ENCODE results near the gene SEMA4D.

Gene SEMA4D

DNA sequence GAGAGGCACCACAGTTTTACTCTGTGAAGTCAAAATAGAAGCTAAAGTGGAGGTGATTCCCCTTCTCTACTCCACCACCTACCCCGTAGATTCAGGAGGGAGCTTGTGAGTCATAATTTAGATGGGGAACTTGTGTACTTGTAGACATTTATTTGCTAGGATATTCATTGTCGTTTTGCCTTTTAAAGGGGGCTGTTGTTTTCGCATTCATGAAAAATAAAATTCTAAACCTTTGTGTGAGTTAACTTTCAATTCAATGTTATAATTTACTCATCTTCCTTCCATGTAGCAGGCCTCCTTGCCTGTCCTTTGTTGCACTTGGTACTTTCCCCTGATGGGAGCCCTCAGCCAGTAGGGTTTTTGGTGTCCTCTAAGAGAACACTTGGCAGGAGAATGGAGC is 157.6 kb downstream of the SEMA4D start:
- TF ChIP-seq POLR2A (IDR thresholded peaks at IDR 0.05; ENCODE audit: low read length) (no peak), GATA1 (IDR thresholded peaks at IDR 0.05; ENCODE audit: low read depth, low read length) (no peak)
- DNase-seq: no peak

GRCh38 chr9:89339807-89340206 is 158.1 kb downstream of the SEMA4D start:
- DNase-seq: no peak
- TF ChIP-seq POLR2A (IDR thresholded peaks at IDR 0.05; ENCODE audit: low read length) (no peak), GATA1 (IDR thresholded peaks at IDR 0.05; ENCODE audit: low read depth, low read length) (no peak)

DNA sequence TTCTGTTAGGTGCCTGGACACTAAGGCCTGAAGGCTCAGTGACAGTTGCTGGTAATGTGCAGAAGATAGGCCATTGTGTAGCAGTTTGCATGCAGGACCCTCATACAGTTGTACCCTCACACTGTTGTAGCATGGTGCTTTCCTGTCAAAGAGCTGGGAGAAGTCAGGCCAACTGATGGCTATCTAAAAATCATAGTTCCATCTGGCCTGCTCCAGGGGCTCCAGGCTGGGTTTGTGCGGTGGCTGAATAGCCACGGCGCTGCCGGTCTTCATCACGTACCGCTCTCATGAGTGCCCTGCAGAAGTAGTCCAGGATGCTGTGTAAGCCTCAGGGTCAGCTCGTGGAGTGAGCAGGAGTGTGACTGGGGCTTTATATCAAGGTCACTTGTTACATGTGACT is 167.4 kb downstream of the SEMA4D start:
- no peak for DNase-seq
- TF ChIP-seq GATA1 (IDR thresholded peaks at IDR 0.05; ENCODE audit: low read depth, low read length) (no peak), POLR2A (IDR thresholded peaks at IDR 0.05; ENCODE audit: low read length) (no peak)

- TF ChIP-seq GATA1 (IDR thresholded peaks at IDR 0.05; ENCODE audit: low read depth, low read length) (no peak), POLR2A (IDR thresholded peaks at IDR 0.05; ENCODE audit: low read length) (no peak)
- DNase-seq: no peak
These were observed 168.0 kb downstream of the SEMA4D start for GRCh38 chr9:89329917-89330316.

DNA sequence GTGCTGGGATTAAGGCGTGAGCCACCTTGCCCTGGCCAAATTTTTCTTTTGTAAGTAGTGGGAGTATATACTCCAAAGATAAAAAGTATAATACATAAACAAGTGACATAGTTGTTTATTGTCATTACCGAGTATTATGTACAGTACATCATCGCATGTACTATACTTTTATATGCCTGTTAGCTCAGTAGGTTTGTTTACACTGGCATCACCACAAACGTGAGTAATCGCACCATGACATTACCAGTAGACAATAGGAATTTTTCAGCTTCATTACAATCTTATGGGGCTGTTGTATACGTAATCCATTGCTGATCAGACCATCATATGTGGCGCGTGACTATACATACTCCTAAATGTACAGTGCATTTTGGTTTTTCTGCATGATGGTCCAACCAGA is 169.8 kb downstream of the SEMA4D start:
- no peak for DNase-seq
- TF ChIP-seq POLR2A (IDR thresholded peaks at IDR 0.05; ENCODE audit: low read length) (no peak), GATA1 (IDR thresholded peaks at IDR 0.05; ENCODE audit: low read depth, low read length) (no peak)

DNA sequence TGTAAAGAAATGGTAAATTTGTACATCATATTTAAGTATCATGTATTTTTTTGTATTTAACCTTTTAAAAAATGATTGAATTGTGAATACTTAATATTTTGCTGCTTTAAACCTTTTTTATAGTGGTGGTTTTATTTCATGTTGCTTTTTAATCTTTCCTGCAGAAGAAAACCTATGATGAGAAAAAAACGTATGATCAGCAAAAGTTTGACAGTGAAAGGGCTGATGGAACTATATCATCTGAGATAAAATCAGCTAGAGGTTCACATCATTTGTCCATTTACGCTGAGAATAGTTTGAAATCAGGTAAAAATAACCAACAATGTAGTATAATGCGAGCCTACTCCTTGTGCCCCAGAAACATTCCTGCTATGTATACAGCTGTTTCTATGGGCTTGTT is 172.2 kb downstream of the SEMA4D start:
- no peak for DNase-seq
- no peak for TF ChIP-seq POLR2A (IDR thresholded peaks at IDR 0.05; ENCODE audit: low read length)
- TF ChIP-seq GATA1 (IDR thresholded peaks at IDR 0.05; ENCODE audit: low read depth, low read length): no peak

GRCh38 chr9:89323390-89323789 is 174.5 kb downstream of the SEMA4D start:
- no peak for TF ChIP-seq GATA1 (IDR thresholded peaks at IDR 0.05; ENCODE audit: low read depth, low read length)
- no peak for TF ChIP-seq POLR2A (IDR thresholded peaks at IDR 0.05; ENCODE audit: low read length)
- DNase-seq: no peak

DNA sequence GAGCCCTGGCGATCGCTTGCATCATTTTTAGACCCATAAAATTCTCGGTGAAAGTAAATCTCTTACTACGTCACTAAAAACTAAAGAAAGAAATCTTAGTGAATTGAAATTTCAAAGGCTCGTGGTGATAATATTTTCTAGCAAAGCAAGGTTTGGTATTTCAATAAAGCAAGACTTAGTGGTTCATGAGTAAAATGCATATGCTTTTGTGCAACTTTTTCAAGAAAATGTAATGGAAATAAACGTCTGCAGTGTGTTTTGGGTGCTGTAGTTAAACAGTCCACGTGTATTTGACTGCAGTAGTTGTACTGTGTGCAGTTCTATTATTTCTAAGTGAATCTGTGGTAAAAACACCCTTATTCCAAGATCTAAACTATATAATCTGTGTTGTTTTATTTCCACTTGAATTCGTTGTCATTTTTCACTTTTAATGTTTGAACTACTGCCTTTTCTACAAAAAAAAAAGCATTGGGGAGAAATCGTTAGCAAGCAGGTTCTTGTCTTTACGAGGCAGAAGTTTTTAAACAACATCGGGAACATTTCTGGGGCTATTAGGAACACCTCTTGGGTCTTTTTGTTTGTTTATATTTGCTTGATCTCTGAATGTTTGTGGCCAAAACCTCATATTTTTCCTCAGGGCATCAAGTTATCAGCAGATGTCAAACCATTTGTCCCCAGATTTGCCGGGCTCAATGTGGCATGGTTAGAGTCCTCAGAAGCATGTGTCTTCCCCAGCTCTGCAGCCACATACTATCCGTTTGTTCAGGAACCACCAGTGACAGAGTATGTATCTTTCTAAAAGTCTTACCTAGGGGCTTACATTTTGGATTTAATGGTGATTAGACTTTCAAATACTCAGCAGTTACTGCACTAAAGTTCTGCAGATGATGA is 178.7 kb downstream of the SEMA4D start:
- peak; percentile 42 to 59 for DNase-seq

GRCh38 chr9:89318123-89319014 is 179.5 kb downstream of the SEMA4D start, which contains the start of gene SECISBP2:
SECISBP2 (plus strand) TSS chr9:89318500; CDS start chr9:89318577, 77 bp downstream.
- no peak for TF ChIP-seq GATA1 (IDR thresholded peaks at IDR 0.05; ENCODE audit: low read depth, low read length)
- peak; percentile 98 for TF ChIP-seq POLR2A (IDR thresholded peaks at IDR 0.05; ENCODE audit: low read length)
- DNase-seq: peak; percentile 97 to 98

More for the DNA sequence above, 178.7 kb downstream of the SEMA4D start:
- no peak for TF ChIP-seq GATA1 (IDR thresholded peaks at IDR 0.05; ENCODE audit: low read depth, low read length)
- no peak for TF ChIP-seq POLR2A (IDR thresholded peaks at IDR 0.05; ENCODE audit: low read length)

GRCh38 chr9:89317282-89317681 is 180.6 kb downstream of the SEMA4D start:
- TF ChIP-seq GATA1 (IDR thresholded peaks at IDR 0.05; ENCODE audit: low read depth, low read length) (no peak), POLR2A (IDR thresholded peaks at IDR 0.05; ENCODE audit: low read length) (no peak)
- DNase-seq: no peak

DNA sequence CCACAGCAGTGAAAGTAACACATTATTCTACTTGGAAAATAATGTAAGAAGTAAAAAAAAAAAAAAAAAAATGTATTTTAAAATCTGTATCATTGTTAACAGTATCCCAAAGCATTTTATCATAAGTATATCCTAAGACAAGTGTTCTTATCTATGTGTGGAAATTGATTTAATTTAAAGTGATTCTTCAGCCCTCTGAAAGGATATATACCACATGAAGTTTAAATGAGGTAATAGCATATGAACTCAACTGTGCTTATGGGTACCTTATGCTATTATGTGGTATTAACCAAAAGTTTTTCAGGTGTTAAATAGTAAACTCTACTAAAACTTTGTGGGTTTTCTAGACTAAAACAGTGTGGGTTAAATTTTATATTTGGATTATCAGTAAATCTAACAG is 182.4 kb downstream of the SEMA4D start:
- TF ChIP-seq GATA1 (IDR thresholded peaks at IDR 0.05; ENCODE audit: low read depth, low read length) (no peak), POLR2A (IDR thresholded peaks at IDR 0.05; ENCODE audit: low read length) (no peak)
- no peak for DNase-seq

GRCh38 chr9:89314955-89315354 is 183.0 kb downstream of the SEMA4D start:
- TF ChIP-seq POLR2A (IDR thresholded peaks at IDR 0.05; ENCODE audit: low read length) (no peak), GATA1 (IDR thresholded peaks at IDR 0.05; ENCODE audit: low read depth, low read length) (no peak)
- no peak for DNase-seq

GRCh38 chr9:89313842-89314241 is 184.1 kb downstream of the SEMA4D start:
- TF ChIP-seq GATA1 (IDR thresholded peaks at IDR 0.05; ENCODE audit: low read depth, low read length) (no peak), POLR2A (IDR thresholded peaks at IDR 0.05; ENCODE audit: low read length) (no peak)

DNA sequence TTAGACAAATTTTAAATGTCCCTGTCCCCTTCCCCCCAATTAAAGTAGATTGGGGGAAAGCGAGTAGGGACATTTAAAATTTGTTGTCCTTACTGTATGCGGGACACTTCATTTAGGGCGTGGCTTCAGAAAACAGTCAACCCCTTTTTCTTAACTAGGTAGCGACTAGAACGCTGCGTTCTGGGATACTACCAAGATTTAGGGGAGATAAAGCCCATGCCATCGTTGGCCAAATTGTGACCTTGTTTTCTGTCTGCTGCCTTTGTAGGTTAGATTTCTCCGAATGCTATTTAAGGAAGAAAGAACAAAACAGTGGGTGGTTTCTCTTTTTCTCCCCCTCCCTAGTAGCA is 185.7 kb downstream of the SEMA4D start:
- peak; percentile 82 for DNase-seq
- TF ChIP-seq GATA1 (IDR thresholded peaks at IDR 0.05; ENCODE audit: low read depth, low read length) (no peak), POLR2A (IDR thresholded peaks at IDR 0.05; ENCODE audit: low read length) (peak; percentile 61)

More at GRCh38 chr9:89313842-89314241, 184.1 kb downstream of the SEMA4D start:
- peak; percentile 23 to 51 for DNase-seq

Data from erythroblast (primary cell).